HepG2 (cell line): Measurements from ENCODE around the gene NODAL.

ENCODE experiments used
- FOXM1 ChIP-seq: sonication (generic); formaldehyde crosslinking; IDR thresholded peaks from 2 replicates; pipeline ENCODE4 v1.5.0; 2020; ENCODE audit warnings: missing genetic modification reagents
- KDM1A ChIP-seq: IDR thresholded peaks from 2 replicates; pipeline ENCODE4 v1.6.1; 2016; ENCODE audit warnings: missing compliant biosample characterization
- MAFG ChIP-seq: sonication (generic); formaldehyde crosslinking; IDR thresholded peaks from 2 replicates; pipeline ENCODE4 v1.5.1; 2020; ENCODE audit warnings: mild to moderate bottlenecking, missing genetic modification reagents
- NFE2L2 ChIP-seq: fragments of 150-350 bp; IDR thresholded peaks from 2 replicates; pipeline ENCODE4 v1.6.1; 2014; ENCODE audit warnings: low read length
- ZBTB42 ChIP-seq: sonication (generic); formaldehyde crosslinking; IDR thresholded peaks from 2 replicates; pipeline ENCODE4 v1.5.0; 2020; ENCODE audit warnings: mild to moderate bottlenecking, missing genetic modification reagents
- ZNF766 ChIP-seq: sonication (generic); formaldehyde crosslinking; IDR thresholded peaks from 2 replicates; pipeline ENCODE4 v1.5.0; 2020; ENCODE audit warnings: missing genetic modification reagents, borderline replicate concordance
- TF ChIP-seq, protein P1 (sequence below): sonication (generic); formaldehyde crosslinking; IDR thresholded peaks from 2 replicates; pipeline ENCODE4 v1.8.0; 2022; ENCODE audit warnings: missing genetic modification reagents, mild to moderate bottlenecking, borderline replicate concordance
- TF ChIP-seq, protein P2 (sequence below): sonication (generic); formaldehyde crosslinking; IDR thresholded peaks from 2 replicates; pipeline ENCODE4 v1.5.0; 2020; ENCODE audit warnings: mild to moderate bottlenecking, missing genetic modification reagents, moderate library complexity

DNA sequence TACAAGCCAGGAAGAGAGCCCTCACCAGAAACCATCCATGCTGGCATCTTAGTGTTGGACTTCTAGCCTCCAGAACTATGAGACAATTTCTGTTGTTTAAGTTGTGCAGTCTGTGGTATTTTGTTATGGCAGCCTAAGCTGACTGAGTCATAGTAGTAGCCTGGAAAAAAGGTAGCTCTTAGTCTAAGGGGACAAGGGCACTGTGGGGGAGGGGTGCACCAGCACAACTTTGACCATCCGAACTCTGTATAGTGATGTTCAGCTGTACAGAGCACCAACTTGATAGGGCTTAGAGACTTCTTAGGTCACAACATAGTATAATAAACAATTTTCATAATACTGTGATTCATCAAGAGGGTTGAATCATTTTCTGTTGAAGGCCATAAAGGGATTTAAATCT, 23.3 kb downstream of the NODAL start:
- TF ChIP-seq NFE2L2 = no peak
- TF ChIP-seq KDM1A (CRISPR knock-in tag) = no peak
- TF ChIP-seq ZNF766 = no peak
- TF ChIP-seq, protein P1, sequence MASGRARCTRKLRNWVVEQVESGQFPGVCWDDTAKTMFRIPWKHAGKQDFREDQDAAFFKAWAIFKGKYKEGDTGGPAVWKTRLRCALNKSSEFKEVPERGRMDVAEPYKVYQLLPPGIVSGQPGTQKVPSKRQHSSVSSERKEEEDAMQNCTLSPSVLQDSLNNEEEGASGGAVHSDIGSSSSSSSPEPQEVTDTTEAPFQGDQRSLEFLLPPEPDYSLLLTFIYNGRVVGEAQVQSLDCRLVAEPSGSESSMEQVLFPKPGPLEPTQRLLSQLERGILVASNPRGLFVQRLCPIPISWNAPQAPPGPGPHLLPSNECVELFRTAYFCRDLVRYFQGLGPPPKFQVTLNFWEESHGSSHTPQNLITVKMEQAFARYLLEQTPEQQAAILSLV (CRISPR knock-in tag) = no peak
- no peak for TF ChIP-seq MAFG (CRISPR knock-in tag)
- TF ChIP-seq, protein P2, sequence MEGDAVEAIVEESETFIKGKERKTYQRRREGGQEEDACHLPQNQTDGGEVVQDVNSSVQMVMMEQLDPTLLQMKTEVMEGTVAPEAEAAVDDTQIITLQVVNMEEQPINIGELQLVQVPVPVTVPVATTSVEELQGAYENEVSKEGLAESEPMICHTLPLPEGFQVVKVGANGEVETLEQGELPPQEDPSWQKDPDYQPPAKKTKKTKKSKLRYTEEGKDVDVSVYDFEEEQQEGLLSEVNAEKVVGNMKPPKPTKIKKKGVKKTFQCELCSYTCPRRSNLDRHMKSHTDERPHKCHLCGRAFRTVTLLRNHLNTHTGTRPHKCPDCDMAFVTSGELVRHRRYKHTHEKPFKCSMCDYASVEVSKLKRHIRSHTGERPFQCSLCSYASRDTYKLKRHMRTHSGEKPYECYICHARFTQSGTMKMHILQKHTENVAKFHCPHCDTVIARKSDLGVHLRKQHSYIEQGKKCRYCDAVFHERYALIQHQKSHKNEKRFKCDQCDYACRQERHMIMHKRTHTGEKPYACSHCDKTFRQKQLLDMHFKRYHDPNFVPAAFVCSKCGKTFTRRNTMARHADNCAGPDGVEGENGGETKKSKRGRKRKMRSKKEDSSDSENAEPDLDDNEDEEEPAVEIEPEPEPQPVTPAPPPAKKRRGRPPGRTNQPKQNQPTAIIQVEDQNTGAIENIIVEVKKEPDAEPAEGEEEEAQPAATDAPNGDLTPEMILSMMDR (CRISPR knock-in tag) = no peak
- no peak for TF ChIP-seq FOXM1
- TF ChIP-seq ZBTB42 (CRISPR knock-in tag) = no peak
